Activated CD8-positive, alpha-beta memory T cell treated with anti-CD3 and anti-CD28 coated beads for 36 hours (primary cell): ENCODE measurements around the gene DUSP8. TPM values are rescaled to one million over a fixed set of nuclear protein-coding genes. Genes with fewer than 3 reads are reported as not detected.
"Not testable (repeated sequence)": the region's sequence is repeated elsewhere in the genome, so short reads cannot be mapped to it uniquely, and the experiment has no call there.

Experiments
- CTCF ChIA-PET: fragments of 350-600 bp; sonication (Branson Sonifier 250); formaldehyde crosslinking; loops from one replicate; lab custom pipeline; 2021; ENCODE audit warnings: antibody characterized with exemption; lab: Charles Lee
- POLR2A ChIA-PET: fragments of 350-600 bp; sonication (Branson Sonifier 250); formaldehyde crosslinking; loops from one replicate; lab custom pipeline; 2021; ENCODE audit warnings: antibody characterized with exemption; lab: Charles Lee
- total RNA-seq, 2 experiments: library from RNA; stranded (reverse); gene quantifications; one replicate each; pipeline ENCODE4 v1.2.3, GENCODE V29; 2021

The DUSP8 gene
- total RNA-seq, 2 experiments from 2014 or later: 1.7 to 2.0 TPM

GRCh38 chr11:1592628-1593027 is 20.6 kb upstream of the DUSP8 start:
- ChIA-PET CTCF (interaction anchor here (1.9 kb wide), 1 partner anchor 46 kb away, joined by 5 read pairs; no protein-coding TSS in a partner anchor), POLR2A (no interaction called here)

- POLR2A ChIA-PET: no interaction called here
- CTCF ChIA-PET: interaction anchor here (1.4 to 4.0 kb wide), 3 partner anchors 10 to 43 kb away, joined by 3 to 18 read pairs (median 4); no protein-coding TSS in a partner anchor
These were observed 17.9 kb upstream of the DUSP8 start for GRCh38 chr11:1589996-1590395.

GRCh38 chr11:1589191-1589963 is 17.3 kb upstream of the DUSP8 start:
- POLR2A ChIA-PET: not testable (repeated sequence)
- CTCF ChIA-PET: interaction anchor here (1.4 to 4.0 kb wide), 3 partner anchors 11 to 42 kb away, joined by 3 to 18 read pairs (median 4); no protein-coding TSS in a partner anchor

- ChIA-PET CTCF (interaction anchor here (1.0 kb wide), 1 partner anchor 12 kb away, joined by 4 read pairs; no protein-coding TSS in a partner anchor), POLR2A (no interaction called here)
These were observed 14.6 kb upstream of the DUSP8 start for GRCh38 chr11:1586699-1587098.

GRCh38 chr11:1584661-1585370 is 12.7 kb upstream of the DUSP8 start, which contains the start of gene KRTAP5-1:
TSS of gene KRTAP5-1 (minus strand) at chr11:1585283. CDS start at chr11:1585249, 34 bp downstream.
- POLR2A ChIA-PET, CTCF ChIA-PET: not testable (repeated sequence)

- POLR2A ChIA-PET: not testable (repeated sequence)
- CTCF ChIA-PET: interaction anchor here (0.6 to 1.2 kb wide), 2 partner anchors 9 to 36 kb away, joined by 4 to 5 read pairs; no protein-coding TSS in a partner anchor
These were observed 10.8 kb upstream of the DUSP8 start for GRCh38 chr11:1582909-1583308.

GRCh38 chr11:1581976-1582375 is 9.9 kb upstream of the DUSP8 start:
- ChIA-PET POLR2A (no interaction called here), CTCF (interaction anchor here (1.2 kb wide), 1 partner anchor 35 kb away, joined by 5 read pairs; no protein-coding TSS in a partner anchor)

- ChIA-PET POLR2A (no interaction called here), CTCF (interaction anchor here (8.3 kb wide), 1 partner anchor 29 kb away, joined by 79 read pairs; no protein-coding TSS in a partner anchor)
These were observed 4.8 kb upstream of the DUSP8 start for GRCh38 chr11:1576825-1577224.

- CTCF ChIA-PET: interaction anchor here (0.7 to 8.3 kb wide), 3 partner anchors 28 to 255 kb away, joined by 3 to 79 read pairs (median 12); no protein-coding TSS in a partner anchor
- POLR2A ChIA-PET: not testable (repeated sequence)
These were observed 3.7 kb upstream of the DUSP8 start for GRCh38 chr11:1575756-1576155.

GRCh38 chr11:1574933-1575242 is 2.8 kb upstream of the DUSP8 start:
- ChIA-PET POLR2A (interaction anchor here (0.7 kb wide), 1 partner anchor 20 kb away, joined by 4 read pairs; no protein-coding TSS in a partner anchor), CTCF (interaction anchor here (0.6 to 8.3 kb wide), 20 partner anchors 10 to 374 kb away, joined by 3 to 79 read pairs (median 4); partner anchors contain the start of gene KRTAP5-4)

GRCh38 chr11:1574238-1574932 is 2.3 kb upstream of the DUSP8 start:
- ChIA-PET POLR2A (interaction anchor here (0.7 to 1.6 kb wide), 2 partner anchors 20 to 28 kb away, joined by 4 to 5 read pairs; no protein-coding TSS in a partner anchor), CTCF (interaction anchor here (0.6 to 8.3 kb wide), 23 partner anchors 9 to 374 kb away, joined by 3 to 79 read pairs (median 3); partner anchors contain the start of gene KRTAP5-4)

- POLR2A ChIA-PET: interaction anchor here (1.1 to 1.6 kb wide), 2 partner anchors 27 to 29 kb away, joined by 3 to 5 read pairs; no protein-coding TSS in a partner anchor
- CTCF ChIA-PET: interaction anchor here (0.6 to 8.3 kb wide), 14 partner anchors 9 to 371 kb away, joined by 3 to 79 read pairs (median 4); no protein-coding TSS in a partner anchor
These were observed 1.8 kb upstream of the DUSP8 start for GRCh38 chr11:1573903-1574237.

- CTCF ChIA-PET: interaction anchor here (0.6 to 8.3 kb wide), 11 partner anchors 8 to 371 kb away, joined by 3 to 79 read pairs (median 6); no protein-coding TSS in a partner anchor
- POLR2A ChIA-PET: interaction anchor here (1.1 to 1.6 kb wide), 2 partner anchors 27 to 29 kb away, joined by 3 to 5 read pairs; no protein-coding TSS in a partner anchor
These were observed 1.2 kb upstream of the DUSP8 start for GRCh38 chr11:1573077-1573902.

GRCh38 chr11:1571760-1572196 is 293 bp downstream of the DUSP8 start:
- POLR2A ChIA-PET: interaction anchor here (1.0 kb wide), 1 partner anchor 24 kb away, joined by 3 read pairs; no protein-coding TSS in a partner anchor

GRCh38 chr11:1570896-1571759 is 943 bp downstream of the DUSP8 start:
- ChIA-PET CTCF (interaction anchor here (5.4 kb wide), 1 partner anchor 25 kb away, joined by 22 read pairs; no protein-coding TSS in a partner anchor), POLR2A (no interaction called here)

More at GRCh38 chr11:1571760-1572196, 293 bp downstream of the DUSP8 start:
- CTCF ChIA-PET: interaction anchor here (8.3 kb wide), 1 partner anchor 24 kb away, joined by 79 read pairs; no protein-coding TSS in a partner anchor

- ChIA-PET POLR2A (no interaction called here), CTCF (interaction anchor here (5.4 kb wide), 1 partner anchor 24 kb away, joined by 22 read pairs; no protein-coding TSS in a partner anchor)
These were observed 1.6 kb downstream of the DUSP8 start for GRCh38 chr11:1570531-1570895.
